ENCODE measurements around the gene NOL4.
"Not testable (repeated sequence)": the region's sequence is repeated elsewhere in the genome, so short reads cannot be mapped to it uniquely, and the experiment has no call there.

- TF ChIP-seq CTCF (IDR thresholded peaks at IDR 0.05; ENCODE audit: insufficient read depth, low read depth, low read length); EZH2 (IDR thresholded peaks at IDR 0.05; ENCODE audit: insufficient read depth, low read length): not testable (repeated sequence)
Measured at GRCh38 chr18:34233781-34234388, 9.2 kb upstream of the NOL4 start.
